ENCODE data around the gene GASK1A. TPM values are rescaled to one million over a fixed set of nuclear protein-coding genes. Genes with fewer than 3 reads are reported as not detected.

The GASK1A gene
- total and polyA plus RNA-seq, 2 experiments from 2014 or later: 2.6 to 11.1 TPM

DNA sequence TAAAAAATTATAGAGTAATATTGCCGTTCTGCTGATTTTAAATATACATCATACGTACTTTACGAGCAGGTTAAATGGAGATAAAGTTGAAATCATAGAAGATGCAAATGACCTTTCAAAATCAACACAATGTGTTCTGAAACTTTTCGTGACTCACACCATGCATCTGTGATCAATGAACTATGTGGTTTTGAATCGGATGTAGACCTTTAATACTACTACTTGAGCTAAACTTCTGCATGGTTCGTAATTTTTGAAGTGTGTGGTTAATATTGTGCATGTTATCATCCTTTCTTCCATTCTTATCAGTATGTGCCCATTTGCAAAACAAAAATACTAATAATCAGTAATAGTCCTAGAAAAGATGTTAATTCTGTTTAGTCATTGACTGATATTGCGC lies 58.9 kb downstream of the GASK1A start:
- no peak overlapping the region for H3K4me3 Mint-ChIP-seq

More for the DNA sequence above, 58.9 kb downstream of the GASK1A start:
- Histone ChIP-seq H3K9me2 (ENCODE audit: insufficient read depth) (no peaks in the 10 kb centered on the region), H4K20me1 (replicated peaks; ENCODE audit: insufficient read depth) (no peaks in the 10 kb centered on the region), H3K4me3 (no peak overlapping the region), H3K4me1 (ENCODE audit: insufficient read depth) (no peaks in the 10 kb centered on the region), H3K27ac (ENCODE audit: low read depth) (no peak overlapping the region), H3K4me2 (no peak overlapping the region), H3K27me3 (ENCODE audit: insufficient read depth) (no peaks in the 10 kb centered on the region), H3K79me2 (replicated peaks; ENCODE audit: insufficient read depth) (no peaks in the 10 kb centered on the region), H2AFZ (no peak overlapping the region), H3K36me3 (ENCODE audit: insufficient read depth) (no peaks in the 10 kb centered on the region), H3F3A (replicated peaks; ENCODE audit: low read depth) (no peaks in the 10 kb centered on the region)
- no peaks in the 10 kb centered on the region for H3K27me3 Mint-ChIP-seq (ENCODE audit: insufficient read depth, low read depth, poor library complexity)
- no peak for DNase-seq (ENCODE audit: low spot score)
- H3K9me3 Mint-ChIP-seq: peaks cover under 1% of the 10 kb centered on the region; the same call in 1 of the 3 replicates
- TF ChIP-seq NANOG (IDR thresholded peaks at IDR 0.05; ENCODE audit: borderline replicate concordance): no peak
- no peak for TF ChIP-seq EZH2 (IDR thresholded peaks at IDR 0.05; ENCODE audit: low read depth, unreplicated experiment)
- TF ChIP-seq, protein P1, sequence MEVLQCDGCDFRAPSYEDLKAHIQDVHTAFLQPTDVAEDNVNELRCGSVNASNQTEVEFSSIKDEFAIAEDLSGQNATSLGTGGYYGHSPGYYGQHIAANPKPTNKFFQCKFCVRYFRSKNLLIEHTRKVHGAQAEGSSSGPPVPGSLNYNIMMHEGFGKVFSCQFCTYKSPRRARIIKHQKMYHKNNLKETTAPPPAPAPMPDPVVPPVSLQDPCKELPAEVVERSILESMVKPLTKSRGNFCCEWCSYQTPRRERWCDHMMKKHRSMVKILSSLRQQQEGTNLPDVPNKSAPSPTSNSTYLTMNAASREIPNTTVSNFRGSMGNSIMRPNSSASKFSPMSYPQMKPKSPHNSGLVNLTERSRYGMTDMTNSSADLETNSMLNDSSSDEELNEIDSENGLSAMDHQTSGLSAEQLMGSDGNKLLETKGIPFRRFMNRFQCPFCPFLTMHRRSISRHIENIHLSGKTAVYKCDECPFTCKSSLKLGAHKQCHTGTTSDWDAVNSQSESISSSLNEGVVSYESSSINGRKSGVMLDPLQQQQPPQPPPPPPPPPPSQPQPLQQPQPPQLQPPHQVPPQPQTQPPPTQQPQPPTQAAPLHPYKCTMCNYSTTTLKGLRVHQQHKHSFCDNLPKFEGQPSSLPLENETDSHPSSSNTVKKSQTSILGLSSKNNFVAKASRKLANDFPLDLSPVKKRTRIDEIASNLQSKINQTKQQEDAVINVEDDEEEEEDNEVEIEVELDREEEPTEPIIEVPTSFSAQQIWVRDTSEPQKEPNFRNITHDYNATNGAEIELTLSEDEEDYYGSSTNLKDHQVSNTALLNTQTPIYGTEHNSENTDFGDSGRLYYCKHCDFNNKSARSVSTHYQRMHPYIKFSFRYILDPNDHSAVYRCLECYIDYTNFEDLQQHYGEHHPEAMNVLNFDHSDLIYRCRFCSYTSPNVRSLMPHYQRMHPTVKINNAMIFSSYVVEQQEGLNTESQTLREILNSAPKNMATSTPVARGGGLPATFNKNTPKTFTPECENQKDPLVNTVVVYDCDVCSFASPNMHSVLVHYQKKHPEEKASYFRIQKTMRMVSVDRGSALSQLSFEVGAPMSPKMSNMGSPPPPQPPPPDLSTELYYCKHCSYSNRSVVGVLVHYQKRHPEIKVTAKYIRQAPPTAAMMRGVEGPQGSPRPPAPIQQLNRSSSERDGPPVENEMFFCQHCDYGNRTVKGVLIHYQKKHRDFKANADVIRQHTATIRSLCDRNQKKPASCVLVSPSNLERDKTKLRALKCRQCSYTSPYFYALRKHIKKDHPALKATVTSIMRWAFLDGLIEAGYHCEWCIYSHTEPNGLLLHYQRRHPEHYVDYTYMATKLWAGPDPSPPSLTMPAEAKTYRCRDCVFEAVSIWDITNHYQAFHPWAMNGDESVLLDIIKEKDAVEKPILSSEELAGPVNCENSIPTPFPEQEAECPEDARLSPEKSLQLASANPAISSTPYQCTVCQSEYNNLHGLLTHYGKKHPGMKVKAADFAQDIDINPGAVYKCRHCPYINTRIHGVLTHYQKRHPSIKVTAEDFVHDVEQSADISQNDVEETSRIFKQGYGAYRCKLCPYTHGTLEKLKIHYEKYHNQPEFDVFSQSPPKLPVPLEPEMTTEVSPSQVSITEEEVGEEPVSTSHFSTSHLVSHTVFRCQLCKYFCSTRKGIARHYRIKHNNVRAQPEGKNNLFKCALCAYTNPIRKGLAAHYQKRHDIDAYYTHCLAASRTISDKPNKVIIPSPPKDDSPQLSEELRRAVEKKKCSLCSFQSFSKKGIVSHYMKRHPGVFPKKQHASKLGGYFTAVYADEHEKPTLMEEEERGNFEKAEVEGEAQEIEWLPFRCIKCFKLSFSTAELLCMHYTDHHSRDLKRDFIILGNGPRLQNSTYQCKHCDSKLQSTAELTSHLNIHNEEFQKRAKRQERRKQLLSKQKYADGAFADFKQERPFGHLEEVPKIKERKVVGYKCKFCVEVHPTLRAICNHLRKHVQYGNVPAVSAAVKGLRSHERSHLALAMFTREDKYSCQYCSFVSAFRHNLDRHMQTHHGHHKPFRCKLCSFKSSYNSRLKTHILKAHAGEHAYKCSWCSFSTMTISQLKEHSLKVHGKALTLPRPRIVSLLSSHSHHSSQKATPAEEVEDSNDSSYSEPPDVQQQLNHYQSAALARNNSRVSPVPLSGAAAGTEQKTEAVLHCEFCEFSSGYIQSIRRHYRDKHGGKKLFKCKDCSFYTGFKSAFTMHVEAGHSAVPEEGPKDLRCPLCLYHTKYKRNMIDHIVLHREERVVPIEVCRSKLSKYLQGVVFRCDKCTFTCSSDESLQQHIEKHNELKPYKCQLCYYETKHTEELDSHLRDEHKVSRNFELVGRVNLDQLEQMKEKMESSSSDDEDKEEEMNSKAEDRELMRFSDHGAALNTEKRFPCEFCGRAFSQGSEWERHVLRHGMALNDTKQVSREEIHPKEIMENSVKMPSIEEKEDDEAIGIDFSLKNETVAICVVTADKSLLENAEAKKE (CRISPR knock-in tag; IDR thresholded peaks at IDR 0.05): no peak
- TF ChIP-seq, protein P2, sequence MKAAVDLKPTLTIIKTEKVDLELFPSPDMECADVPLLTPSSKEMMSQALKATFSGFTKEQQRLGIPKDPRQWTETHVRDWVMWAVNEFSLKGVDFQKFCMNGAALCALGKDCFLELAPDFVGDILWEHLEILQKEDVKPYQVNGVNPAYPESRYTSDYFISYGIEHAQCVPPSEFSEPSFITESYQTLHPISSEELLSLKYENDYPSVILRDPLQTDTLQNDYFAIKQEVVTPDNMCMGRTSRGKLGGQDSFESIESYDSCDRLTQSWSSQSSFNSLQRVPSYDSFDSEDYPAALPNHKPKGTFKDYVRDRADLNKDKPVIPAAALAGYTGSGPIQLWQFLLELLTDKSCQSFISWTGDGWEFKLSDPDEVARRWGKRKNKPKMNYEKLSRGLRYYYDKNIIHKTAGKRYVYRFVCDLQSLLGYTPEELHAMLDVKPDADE (IDR thresholded peaks at IDR 0.05): no peak
- no peak for TF ChIP-seq ZNF331 (CRISPR knock-in tag; IDR thresholded peaks at IDR 0.05; ENCODE audit: low read depth)
- no peak for ATAC-seq
- H3K36me3 Mint-ChIP-seq (ENCODE audit: low read depth): peaks cover 10% of the 10 kb centered on the region; the same call in 1 of the 3 replicates
- H3K27ac Mint-ChIP-seq: no peak overlapping the region
- no peaks in the 10 kb centered on the region for H3K4me1 Mint-ChIP-seq

Data from GM23338 (cell line).